ENCODE data around the gene ATP13A2.
A peak's percentile ranks its signal among the peaks of the same experiment; 100 is the strongest.

The ATP13A2 gene

DNA sequence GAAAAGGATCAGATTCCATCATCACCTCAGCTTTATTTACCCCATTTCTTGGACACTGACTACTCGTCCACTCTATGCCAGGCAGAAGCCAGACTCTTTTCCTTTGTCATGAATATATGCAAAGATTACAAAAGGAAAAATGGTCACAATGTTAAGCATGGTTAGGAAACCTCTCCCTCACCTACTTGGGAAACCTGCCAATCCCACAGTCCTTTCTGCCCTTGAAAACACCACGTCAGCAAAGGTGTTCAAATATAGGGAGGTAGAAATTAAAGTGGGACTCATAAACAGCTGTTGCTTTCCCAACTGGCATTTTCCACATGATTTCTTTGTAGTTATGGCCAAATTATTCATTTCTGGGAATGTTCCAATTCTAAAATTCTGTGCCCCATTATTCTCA lies 16.2 kb upstream of the ATP13A2 start:
- no peak for DNase-seq

DNA sequence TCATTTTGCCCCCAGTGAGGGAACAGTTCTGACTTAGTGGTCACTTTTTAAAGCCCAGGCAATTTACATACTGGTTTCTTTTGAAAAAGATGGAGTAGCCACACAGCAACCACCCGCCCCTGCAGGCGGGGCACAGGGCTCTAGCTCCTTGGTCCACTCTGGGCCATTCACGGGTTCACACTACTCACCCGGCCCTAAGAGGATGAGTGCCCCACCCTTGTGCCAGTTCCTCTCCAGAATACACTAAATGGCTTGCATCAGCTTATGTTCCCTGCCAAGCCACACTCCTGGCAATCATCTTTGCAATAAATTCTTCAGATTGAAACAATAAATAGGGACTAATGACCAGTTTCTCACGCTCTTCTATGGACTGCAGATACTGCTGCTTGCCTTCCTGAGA lies 15.7 kb upstream of the ATP13A2 start:
- DNase-seq: no peak

DNA sequence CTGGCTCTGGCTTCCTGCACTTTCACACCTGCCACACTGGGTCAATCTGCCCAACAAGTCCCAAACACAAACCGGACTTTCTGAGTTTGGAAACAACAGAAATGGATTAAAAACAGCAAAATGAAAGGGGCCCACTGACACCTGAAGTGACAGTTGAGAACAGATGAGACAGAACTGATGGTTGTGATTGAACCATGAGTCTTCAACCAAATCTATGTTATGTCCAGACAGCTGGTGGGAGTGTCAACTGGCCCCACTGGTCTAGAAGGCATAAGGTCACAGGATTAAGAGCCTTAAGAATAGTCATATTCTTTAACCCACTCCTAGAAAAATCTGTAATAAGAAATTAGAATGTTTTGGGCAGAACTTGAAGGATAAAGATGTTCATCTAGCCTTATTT lies 13.0 kb upstream of the ATP13A2 start:
- DNase-seq: no peak

DNA sequence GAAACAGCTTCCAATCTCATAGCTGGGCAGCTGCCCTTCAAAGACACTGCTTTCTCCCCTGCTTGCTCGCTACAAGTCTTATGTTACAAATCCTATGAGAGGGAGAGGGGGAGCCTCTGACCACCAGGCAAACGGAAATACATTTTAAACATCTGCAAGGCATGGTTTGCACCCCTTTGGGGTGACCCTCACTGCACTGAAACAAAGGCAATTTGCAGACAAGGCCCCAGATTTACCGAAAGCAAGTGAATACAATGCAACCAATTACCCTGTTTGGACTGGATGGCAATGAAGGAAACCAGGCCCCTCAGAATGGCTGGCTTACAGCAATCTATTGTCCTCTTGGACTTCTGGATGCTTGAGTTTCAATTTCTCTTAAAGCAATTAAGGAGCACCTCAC lies 11.8 kb upstream of the ATP13A2 start:
- DNase-seq: no peak

DNA sequence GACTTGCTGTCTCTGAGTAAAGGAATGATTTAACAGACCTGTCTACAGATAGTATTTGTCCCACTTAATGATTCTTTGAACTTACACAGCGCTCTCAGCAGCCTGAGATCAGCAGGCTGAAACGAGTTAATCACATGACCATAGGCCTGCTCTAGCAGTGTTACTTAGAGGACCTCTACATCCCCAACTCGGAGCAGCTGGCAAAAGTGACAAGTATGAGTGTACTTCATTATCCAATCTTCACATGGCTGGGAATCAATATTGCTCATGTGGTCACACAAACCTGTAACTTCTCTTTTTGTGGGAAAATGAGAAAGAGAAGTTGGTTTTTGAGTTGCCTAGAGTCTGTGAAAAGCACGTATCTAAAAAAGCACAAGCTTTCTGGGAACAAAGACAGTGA lies 11.4 kb upstream of the ATP13A2 start:
- no peak for DNase-seq

DNA sequence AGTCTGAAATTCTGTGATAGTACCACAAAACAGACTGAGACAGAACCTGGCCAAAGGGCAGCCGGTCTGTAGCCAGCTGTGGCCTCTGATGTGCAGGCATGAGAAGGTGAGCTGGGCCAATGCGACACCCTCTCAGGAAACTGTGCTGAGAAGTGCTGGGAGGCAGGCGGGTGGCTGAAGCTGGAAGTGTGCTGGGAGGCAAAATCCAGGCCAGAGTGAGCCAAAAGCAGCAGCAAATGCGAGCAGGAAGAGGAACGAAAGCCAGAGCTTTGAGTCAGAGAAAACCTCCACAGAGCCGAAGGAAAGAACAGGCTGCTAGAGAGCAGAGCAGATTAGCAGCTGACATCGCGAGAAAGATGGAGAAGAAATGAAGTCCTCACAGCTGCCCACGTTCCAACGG lies 10.2 kb upstream of the ATP13A2 start:
- DNase-seq: no peak

DNA sequence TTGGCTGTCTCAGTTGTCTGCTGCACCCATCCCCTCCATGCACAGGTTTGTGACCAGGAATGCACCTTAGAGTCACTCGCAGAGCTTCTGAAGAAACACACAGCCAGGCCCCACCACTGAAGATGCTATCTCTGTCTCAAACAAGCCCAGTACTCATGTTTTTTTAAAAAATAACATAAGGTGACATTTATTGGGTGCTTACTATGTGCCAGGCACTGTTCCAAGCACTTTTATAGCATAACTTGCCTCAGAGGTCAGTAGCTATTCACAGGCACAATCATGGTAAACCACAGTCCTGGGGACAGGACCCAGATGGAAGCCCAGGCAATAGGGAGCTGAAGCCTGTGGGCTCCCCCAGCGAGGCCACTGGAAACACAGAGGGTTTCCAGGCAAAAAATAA lies 8.8 kb upstream of the ATP13A2 start:
- no peak for DNase-seq

DNA sequence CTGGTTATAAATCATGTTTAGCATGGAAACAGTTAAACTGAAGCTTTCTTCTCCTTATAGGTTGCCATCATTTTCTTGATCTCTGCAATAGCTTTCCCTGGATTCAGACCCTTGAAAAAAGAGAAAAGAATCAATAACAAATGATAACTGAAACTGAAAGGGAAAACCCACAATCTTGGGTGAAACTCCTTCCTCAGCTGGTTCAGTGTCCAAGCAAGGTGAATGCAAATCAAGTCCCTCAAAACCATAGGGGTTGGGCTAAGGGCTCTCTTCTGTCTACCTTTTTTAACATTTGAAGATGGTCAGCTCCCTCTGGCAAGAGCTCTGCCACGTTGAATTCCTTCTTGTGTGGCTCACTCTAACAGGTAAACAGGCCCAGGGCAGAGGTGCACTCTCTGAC lies 7.1 kb upstream of the ATP13A2 start:
- DNase-seq: no peak

DNA sequence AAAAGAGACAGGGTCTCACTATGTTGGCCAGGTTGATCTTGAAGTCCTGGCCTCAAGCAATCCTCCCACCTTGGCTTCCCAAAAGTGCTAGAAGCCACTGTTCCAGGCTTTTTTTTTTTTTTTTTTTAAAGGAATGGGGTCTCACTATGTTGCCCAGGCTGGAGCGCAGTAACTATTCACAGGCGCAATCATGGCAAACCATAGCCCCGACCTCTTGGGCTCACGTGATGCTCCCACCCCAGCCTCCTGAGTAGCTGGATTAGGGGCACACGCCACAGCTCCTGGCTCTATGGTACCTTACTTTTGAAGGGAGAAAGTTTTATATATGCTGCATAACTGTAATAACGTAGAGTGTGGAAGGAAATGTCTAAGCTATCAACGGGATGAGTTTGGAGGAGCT lies 5.7 kb upstream of the ATP13A2 start:
- no peak for DNase-seq

DNA sequence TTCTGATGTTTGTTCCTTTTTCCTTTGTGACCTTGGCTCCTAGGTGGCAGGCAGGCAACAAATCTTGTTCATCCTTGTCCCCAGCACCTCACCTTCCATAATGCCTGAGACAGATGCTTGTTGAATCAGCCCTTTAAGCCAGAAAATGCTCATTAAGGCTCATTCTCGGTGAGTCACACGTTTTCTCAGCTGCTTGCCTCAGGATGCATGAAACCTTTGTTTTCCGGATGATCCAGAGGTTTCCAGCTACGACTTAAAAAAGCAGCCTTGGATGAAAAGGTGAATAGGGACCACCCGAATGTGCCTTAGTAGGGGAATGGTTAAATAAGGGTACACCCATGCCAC lies 4.6 kb upstream of the ATP13A2 start:
- DNase-seq: no peak

DNA sequence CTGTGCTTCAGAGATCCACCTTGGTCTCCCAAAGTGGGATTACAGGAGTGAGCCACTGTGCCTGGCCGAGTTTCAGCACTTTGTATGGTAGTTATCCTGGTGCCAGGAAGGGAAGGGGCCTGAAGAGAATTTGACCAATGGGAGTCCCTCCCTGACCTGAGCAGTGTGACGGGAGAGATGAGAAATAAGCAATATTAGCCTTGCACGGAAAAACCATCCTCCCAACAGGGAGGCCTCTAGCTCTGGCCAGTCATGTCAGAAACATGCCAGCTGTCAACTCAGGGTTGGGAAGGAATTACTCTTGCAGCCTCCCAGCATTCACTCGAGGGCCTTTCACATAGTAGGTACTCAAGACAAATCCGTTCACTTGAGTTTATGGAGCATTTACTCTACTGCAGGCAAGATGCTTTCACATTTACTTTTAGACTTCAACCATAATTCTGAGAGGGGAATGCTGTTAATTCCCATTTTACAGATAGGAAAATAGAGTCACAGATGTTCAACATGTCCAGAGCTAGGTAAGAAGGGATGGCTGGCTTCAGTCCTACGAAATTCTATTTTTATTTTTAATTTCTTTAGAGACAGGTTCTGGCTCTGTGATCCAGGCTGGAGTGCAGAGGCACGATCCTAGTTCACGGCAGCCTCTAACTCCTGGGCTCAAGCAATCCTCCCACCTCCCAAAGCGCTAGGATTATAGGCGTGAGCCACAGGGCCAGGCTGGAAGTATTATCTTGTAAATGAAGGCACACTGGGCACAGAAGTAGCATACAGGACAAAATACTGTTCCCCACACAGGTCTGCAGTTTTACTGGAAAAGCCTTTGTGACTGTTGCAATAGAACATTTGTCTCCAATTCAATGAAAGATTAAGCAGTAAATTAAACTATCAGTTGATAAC lies 3.2 kb upstream of the ATP13A2 start:
- no peak for DNase-seq

DNA sequence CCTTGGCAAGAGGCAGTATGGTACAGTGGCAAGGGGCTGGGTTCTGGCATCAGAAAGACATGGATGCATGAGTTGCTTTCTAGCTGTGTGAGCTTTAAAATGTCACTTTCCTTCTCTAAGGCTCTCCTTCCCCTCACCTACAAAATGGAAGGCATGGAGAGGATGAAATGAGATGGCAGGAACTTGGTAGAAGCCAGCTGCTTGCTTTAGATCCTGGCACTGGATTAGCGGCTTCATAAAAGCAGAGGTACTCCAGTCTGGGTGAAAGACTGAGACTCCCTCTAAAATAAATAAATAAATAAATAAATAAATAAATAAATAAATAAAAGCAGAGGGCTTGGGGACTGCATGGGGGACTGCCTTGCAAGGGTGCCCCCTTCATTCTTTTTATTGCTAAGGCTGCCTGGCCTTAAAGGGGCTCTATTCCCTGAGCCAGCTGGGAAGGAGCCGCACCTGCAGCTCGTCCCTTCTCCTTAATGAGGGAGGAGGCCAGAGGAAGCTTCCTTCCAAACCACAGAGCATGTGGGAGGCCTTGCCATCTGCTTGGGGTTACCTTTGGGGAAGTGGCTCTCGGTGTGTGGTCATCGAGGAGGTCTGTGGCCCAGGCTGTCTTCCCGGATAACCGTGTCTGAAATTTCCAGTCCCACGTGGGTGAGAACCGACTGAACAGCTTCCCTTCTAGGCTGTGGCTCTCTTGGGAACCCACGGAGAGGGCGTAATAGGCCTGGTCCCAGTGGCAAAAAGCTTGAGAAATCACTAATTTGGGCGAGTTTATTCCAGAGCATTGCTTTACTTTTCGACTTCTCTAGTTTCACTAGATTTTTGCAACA lies 2.0 kb upstream of the ATP13A2 start:
- no peak for DNase-seq

DNA sequence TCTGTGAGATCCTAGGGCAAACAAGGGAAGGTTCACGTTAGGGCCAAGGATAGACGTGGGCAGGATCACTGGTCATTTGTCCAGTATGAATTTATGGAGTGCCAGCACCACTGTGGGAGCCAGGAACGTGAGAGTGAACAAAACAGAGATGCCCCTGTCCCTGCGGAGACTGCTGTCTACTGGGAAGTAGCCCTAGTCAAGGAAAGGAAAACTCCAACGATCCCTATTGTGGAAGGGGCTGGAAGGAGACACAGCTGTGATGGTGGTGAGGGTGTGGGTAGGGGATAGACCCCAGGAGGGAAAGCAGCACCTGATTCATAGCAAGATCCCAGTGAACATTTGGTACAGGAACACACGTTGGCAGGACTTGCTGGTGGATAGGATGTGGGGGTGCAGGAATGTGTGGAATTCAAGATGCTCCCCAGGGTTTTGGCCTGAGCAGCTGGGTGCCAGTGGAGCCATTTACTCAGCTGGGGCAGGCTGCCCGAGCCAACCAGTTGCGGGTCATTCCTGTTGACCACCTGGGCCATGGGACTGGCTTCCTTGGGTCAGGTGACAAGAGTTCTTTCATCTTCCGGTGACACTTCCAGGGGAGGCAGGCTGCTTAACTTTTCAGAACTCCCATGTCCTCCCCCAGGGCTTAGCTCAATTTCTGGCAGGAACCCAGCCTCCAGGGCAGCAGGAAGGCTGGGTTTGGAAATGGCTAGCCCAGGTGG lies 1.2 kb upstream of the ATP13A2 start:
- DNase-seq: no peak

DNA sequence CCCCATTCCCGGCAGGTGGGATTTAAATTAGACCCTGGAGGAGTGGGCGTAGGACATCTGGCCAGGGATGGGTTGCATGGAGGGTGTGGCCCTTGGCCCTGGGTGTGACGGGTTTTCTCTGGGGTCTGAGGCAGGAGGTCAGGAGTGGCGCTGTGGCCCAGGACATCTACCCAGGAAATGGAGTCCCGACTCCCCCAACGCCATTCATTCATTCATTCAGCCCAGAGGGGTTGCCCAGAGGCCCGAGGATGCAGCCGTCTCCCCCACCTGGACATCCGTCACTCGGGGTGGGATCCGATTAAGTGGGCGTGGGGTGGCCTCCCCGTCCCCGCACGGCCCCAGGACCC lies 663 bp downstream of the ATP13A2 start:
- peak; percentile 5 for DNase-seq

DNA sequence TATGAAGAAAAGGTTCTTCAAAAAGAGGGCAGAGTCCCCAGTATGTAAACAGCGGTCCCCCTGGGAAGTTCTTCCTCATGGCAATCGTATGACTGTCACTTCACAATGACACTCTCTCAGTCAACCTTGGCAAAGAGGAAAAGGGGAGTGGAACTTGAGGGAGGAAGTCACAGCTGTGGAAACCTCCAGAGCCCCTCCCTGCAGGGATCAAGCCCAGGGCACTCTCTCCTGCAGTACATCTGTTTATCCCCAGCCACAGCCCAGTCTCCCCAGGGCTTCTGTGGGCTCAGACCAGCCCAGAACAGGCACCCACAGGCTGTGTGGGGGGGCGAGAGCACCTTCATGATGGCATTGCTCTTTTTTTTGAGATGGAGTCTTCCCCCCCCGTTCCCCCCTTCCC lies 2.0 kb downstream of the ATP13A2 start:
- no peak for DNase-seq

DNA sequence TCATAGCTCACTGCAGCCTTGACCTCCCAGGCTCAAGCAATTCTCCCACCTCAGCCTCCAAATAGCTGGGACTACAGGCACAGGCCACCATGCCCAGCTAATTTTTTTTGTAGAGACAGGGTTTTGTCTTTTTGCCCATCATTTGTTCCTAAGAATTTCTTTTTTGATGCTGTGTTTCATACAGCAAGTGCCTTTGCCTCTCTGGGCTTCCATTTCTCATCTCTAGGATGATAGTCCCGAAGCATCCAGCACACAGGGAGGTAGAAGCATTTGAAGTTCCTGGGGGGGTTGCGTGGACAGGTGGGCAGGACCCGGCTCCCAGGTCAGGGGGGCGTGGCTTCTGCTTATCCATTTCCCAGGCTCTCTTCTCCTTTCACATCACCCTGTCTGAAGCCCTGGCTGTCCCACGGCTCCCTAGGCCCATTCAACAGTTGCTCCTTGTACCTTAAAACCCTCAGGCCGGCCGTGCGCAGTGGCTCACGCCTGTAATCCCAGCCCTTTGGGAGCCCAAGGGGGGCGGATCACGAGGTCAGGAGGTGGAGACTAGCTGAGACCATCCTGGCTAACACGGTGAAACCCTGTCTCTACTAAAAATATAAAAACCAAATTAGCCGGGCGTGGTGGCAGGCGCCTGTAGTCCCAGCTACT lies 3.4 kb downstream of the ATP13A2 start:
- DNase-seq: no peak

DNA sequence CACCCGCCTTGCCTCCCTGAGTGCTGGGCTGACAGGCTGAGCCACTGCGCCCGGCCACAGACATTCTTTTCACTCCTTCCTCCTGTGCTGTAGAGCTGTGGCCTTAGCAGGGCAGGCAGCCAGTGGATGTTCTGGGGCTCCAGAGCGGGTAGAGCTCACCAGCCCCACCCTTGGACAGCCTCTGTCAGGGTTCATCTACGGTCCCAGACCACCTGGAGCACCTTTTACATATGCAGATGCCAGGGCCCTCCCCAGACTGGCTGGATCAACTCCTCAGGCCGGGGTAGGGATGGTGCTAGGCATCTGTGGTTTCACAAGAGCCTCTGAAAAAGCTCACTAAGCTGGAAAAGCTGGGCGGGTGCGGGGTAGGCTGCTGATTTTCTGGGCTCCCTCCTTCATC lies 4.6 kb downstream of the ATP13A2 start:
- DNase-seq: no peak

DNA sequence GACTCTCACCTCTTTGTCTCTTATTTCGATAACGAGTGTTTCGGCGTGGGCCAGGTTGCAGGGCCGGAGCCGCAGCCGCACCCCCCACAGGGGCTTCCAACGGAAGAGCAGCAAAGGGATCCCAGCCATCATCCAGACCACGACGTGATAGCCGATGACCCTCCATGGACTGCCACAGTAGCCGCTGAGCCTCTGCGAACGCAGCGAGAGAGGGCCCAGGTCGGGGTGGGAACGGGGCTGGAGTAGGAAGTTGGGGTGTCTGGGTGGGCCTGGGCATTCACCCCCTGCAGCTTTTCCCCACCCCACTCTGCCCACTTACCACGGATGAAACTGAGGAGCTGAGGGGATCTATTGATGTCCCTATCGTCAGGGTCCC lies 6.4 kb downstream of the ATP13A2 start:
- no peak for DNase-seq

DNA sequence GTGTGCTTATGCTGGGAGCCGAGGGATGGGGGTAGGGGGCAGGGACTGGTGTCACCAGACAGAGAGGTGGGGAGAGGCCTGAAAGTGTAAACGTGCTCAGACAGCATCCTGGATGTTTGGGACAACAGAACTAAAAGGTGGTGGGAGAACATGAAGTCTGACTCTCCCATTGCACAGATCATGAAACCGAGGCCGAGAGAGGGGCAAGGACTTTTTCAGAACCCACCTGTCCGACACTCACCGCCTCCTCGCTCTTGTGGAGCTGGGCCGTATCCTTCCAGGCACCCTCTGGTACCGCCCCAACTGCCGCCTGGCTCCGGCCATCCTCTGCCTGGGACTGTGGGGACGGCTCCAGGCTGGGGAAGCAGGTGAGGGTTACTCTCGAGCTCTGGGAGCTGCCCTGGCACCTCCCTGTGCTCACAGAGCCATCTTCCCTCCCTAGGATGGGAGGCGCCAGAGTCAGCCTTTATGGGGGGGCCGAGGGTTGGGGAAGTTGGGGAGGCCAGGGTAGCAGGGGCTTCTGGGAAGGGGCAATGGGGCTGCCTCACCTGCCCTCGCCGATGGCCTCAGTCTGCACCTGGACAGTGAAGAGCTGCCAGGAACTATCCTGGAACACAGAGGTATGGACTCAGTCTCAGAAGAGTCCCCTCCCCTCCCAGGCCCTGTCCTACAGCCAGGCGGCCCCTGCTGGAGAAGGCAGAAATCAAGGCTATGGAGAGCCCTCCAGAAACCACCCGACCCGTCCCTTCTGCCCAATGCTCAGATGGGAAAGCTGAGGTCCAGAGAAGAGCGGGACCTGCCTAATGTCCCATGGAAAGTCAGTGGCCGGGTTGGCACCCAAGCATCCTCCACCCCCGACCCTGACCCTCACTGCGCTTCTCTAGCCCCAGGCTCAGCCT lies 7.0 kb downstream of the ATP13A2 start:
- no peak for DNase-seq

DNA sequence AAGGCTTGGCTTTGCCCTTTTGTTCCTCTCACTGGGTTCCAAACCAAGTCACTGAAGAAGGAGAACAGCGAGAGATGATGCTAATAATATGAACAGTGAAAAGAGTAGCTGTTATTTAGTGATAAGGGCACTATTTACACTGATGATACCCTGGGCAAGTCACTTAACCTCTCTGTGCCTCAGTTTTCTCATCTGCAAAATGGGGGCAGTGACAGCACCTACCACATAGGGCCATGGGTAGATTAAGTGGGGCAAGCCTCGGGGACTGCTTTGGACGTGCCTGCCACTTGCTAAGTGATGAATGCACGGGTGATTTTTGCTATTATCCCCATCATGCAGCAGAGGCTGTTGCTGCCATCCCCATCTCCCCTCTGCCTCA lies 9.2 kb downstream of the ATP13A2 start:
- no peak for DNase-seq

DNA sequence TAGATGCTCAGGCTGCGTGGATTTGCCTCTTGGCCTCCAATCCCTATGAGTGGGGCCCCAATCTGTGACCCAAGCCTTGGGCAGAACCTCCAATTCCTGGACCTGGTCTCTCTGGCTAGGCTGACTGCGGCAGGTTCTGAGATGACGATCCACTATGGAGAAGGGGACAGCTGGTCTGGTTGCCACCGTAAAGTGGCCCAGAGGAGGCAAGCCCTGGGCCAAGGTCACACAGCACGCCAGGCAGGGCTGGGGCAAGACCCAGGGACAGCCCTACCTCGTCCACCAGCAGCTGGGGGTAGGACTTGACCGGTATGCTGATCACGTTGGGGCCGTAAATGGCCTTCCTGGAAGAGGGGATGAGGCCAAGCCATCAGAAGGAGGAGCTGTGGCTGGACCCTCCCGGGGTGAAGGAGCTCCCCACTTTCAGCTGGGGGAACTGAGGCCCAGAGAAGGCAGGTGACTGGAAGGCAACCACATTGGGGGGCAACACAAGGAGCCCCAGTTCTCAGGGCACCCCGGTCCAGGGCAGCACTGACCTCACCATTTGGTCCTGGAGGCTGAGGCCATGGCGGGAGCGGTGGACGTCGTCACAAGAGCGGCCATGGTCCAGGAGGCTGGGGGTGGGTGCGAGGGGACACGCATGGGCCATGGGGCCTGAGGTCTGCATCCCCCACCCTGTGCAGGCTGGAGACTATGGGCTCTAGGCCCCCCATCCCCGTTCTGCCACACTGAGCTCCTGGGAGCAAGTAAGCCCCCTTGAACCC lies 9.8 kb downstream of the ATP13A2 start:
- no peak for DNase-seq

DNA sequence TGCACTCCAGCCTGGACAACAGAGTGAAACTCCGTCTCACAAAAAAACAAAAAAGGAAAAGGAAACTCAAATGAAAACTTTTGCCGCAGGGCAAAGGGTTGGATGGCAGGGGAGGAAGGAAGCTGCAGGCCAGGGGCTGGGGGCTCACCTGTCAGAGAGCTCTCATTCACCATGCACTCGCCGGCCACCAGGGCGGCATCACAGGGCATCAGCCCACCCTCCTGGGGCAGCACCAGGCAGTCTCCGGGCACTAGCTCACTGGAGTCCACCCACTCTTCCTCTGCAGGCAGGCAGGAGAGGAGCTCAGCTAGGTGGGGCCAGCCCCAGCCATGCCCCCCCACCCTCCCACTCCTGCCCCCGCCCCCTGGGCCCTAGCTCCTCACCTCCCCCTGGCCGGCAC lies 11.9 kb downstream of the ATP13A2 start:
- DNase-seq: no peak
